Medulla oblongata (tissue), 1 donor: ENCODE measurements around the gene RNF150.
A peak's percentile ranks its signal among the peaks of the same experiment; 100 is the strongest.

Experiments
- DNase-seq: peaks from one replicate; pipeline ENCODE4 v3.0.0-alpha.2; 2015; ENCODE audit errors: extremely low spot score

RNF150 gene

DNA sequence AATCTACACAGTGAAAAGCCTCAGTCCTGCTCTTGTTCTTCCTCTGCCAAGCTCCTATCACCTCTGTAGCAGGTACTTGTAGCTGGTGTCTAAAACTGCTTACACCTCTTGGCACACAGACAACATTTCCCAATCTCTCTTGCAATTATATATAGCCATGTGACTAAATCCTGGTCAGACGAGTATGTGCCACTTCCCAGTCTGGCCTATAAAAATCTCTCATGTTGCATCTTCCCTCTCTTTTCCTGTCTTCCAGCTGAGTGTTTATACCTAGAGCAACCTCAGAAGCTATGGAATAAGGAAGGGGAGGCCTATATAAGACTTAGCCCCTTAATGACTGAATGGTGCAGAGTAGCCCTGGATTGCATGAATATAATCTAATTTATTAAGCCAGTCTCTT lies 105.8 kb downstream of the RNF150 start:
- DNase-seq = no peak

DNA sequence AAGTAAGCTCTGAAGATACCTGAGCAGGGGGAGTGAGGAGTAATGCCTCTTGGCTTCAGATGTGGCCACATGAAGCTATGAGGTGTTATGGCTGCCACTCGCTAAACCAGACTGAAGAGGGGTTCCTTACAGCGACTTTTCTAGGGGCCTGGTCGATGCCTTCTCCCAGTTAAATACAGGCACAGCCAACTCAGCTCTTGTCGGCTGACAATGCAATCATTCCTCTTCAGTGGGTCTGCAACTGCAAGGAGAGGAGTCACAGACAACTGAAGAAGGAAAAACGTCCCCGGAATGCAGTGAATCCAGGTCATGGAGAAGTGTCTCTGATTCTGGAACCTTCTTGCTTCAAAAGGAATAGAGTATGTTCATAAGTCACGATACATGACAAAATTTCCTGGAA lies 106.4 kb downstream of the RNF150 start:
- DNase-seq = no peak

DNA sequence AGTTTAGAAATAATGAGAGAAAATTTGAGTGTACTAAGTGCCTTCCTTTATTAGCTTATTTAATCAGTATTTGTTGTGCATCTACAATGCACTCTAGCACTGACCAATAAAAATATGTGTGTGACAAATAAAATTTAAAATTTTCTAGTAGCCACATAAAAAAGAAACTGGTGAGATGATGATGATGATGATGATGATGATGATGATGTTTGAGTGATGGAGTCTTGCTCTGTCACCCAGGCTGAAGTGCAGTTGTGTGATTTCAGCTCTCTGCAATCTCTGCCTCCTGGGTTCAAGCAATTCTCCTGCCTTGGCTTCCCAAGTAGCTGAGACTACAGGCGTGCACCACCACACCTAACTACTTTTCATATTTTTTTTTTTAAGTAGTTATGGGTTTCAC lies 110.2 kb downstream of the RNF150 start:
- no peak for DNase-seq

DNA sequence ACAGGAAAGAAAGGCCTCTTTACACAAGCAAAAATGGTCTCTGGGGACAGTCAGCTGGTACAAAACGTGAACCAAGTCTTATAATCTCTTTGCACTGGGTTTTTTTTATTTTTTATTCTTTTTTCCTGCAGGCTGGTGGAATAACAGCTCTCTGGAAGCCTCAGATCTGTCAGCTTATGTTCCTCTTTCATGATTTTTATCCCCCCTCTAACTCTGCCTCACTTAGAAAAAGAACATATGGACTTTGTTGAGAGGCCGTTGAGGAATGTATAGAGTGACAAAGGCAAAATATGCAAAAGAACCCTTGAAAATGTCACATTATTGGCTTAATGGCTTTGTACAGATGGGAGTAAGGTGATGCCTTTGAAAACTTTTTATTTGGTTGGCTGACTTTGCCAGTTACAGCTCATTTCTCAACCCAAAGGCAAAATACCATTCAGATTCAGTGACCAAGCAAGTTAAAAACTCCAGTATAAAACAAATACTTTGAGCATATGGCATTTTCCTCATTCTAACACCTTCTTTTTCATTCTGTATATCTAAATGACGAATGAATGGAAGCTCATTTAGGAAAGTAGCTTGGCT lies 111.1 kb downstream of the RNF150 start:
- DNase-seq = no peak

DNA sequence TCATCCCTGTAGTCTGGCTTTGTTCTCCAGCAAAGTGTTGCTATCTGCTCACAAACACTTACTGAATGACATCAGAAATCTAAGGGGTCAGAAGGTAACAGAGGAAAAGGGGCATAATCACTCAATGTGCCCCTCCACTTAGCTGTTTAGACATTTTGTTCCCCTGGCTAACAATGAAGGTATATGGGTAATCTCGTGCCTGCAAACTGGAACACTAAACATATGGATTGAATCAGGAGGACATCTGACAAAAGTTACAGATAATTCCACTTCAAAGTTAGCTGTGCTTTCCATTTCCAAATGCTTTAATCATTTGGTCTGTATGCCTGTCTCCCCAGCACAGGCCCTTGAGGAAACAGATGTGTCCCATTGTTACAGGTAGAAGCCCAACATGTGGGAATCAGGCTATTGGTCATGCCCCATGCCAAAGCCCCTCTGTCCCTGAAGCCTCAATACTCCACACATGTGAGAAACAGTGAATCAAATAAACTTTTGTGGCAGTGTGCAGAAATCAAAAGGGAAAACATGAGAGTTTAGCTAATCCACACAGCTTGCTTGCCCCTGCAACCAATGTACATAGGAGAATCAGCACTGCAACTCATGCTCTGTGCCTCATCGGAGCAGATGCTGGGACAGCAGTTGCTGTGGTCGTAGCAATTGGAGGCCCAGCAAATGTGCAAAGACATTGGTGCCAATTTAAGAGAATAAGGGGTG lies 111.7 kb downstream of the RNF150 start:
- DNase-seq = no peak

DNA sequence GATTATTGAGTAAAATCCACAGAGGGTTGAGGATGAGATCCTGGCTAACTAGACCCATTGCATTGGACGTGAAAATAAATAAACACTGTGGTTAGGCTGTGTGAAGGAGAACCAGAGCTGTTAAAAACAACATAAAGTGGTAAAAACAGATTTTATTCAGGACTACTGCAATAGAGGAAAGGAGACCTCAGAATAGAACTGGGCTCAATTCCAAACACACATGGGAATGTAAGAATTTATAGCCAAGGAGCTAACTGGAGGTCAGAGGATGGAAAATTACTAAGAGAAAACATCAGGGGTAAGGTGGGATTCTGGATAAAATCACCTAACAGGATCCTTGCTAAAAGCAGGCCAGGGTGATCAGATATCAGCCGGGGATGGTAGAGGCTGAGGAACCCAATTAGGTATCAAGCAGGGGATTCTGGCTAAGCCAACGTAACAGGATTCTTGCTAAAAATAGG lies 112.4 kb downstream of the RNF150 start:
- DNase-seq = no peak

DNA sequence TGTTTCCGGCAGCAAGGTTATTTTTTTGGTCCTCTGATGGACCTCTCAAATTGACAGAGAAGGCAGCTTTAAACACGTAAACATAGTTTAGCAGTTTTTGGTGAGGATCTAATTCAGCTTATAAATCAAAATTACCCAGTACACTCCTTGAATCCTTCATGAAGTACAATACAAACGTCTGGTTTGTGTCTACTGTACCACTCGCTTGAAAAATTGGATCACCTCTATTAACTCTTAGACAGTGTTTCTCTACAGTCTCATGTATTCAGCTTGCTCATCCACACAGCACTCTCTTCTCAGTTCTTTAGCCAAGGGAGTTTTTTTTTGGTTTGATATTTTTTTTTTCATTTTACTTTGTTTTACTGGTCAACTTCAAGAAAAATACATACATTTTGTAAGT lies 113.5 kb downstream of the RNF150 start:
- no peak for DNase-seq

DNA sequence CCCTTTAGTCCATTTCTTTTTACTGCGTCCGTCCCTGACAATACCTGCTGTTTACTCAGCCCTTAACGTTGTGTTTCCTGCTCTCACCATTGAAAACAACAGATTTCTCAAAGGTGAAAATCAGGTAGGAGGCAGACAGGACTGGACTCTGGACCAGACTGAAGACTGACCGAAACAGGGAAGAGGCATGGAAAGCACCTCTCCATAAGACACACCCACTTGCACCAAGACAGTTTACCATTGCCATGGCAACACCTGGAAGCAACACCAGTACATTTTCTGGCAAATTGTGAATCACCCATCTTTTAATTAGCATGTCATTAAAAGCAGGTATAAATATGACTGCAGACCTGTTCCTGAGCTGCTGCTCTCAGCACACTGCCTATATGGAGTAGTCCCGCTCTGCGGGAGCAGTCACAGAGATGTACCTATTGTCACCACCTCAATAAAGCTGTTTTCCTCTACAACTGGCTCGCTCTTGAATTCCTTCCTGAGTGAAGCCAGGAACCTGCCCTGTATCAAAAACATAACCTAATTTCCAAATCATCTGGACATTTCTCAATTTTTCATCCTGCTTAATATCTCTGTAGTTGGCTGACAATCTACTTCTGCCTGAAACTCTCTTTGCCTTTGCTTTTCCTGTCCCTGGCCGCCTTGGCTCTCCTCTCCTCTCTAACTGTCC lies 117.0 kb downstream of the RNF150 start:
- DNase-seq = no peak

DNA sequence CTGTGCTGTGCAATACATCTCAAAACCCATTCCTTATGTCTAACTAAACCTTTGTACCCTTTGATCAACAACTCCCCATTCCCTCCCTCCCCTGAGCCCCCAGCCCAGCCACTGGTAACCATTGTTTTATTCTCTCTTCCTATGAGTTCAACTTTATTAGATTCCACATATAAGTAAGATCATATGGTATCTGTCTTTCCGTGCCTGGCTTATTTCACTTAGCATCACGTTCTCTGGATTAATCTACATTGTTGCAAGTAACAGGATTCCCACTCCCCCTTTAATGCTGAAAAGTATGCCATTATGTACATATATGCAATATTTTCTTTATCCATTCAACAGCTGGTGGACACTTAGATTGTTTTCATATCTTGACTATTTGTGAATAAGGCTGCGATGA lies 119.4 kb downstream of the RNF150 start:
- no peak for DNase-seq

DNA sequence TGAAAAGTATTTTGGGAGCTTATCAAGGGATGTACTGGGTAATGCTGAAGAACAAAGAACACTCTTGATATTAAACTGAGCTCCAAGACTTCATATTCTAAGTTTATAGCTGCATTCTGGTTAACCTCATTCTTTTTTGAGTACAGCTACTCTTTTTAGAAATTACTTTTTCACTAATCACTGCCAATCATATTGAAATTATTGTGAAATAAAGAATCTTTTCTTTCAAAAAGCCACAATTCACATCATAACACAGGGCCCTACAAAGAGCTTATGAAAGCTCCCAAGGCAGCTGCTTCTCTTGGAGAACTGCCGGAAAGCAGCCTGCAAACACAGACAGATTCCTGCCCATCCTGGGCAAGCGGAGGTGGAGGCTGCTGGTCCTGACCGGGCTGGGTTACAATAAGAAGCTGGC lies 121.4 kb downstream of the RNF150 start:
- peak; percentile 71 for DNase-seq

DNA sequence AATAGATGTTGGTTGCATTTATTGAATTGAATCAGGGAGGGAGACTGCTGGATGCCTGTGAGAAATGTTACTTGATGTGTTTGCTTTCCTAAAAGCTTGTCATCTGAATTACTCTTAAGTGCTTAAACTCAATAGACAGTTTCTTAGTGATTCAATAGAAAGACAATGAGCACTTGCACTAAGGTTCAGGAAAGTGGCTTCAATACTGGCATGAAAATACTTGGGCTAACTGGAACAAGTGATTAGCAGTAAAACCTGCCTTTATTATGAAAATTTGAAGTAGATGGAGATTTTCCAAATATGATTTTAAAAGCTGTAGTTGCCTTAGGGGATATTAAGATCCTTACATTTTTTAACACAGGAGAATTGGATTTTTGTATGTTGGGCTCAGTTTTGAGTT lies 123.3 kb downstream of the RNF150 start:
- DNase-seq = peak; percentile 18

DNA sequence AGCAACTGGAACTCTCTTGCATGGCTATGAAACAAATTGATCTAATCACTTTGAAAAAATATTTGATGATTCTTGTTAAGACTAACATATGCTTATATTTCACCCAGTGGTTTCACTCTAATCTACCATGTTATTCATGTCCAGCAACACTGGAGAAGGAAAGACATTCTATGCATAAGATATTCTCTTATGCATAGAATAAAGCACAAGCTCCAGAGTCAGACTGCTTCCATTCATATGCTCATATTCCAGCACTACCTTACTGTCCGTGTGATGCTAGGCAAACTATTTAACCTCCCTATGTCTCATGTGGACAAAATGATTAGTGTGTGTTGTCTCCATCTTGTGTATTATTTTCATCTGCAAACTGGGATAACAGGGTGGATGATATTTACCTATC lies 124.1 kb downstream of the RNF150 start:
- no peak for DNase-seq

DNA sequence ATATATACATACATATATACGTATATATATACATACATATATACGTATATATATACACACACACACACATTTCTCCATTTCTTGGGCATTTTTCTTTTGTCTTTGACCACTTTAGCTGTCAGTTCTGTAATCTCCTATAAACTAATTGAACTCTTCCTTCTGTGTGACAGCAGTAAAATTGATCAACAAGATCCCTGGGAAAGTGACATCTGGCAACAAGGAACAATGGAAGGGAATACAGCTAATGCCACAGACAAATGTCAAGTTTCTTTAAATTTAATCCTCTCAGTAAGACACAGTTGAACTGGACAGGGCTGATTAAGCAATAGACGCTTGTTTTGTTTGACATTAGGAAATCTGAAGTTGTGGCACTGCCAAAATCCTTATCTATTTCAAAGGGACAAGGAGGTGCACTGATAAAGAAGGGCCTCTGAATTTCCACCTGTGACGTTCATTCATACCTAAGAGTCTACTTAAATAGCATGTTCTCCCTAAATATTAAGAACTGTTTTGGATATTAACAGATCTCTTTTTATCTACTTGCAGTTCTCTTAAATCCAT lies 126.9 kb downstream of the RNF150 start:
- no peak for DNase-seq

DNA sequence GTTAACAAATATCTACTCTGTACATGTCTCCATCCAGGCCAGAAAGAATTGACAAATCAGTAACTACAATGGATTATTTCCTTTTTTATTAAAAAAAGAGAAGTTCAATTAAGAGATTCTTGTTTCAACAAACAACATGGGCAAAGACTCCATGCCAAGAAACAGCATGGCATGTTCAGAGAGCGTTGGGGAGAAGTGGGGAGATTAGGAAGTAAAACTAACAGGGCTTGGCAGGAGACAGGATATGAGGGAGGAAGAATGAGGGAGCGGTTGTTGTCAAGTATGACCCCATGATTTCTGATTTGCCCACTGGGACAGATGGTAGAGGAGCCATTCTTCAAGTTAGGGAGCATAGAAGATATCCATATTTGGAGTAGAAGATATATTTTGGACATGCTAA lies 128.4 kb downstream of the RNF150 start:
- DNase-seq = no peak

DNA sequence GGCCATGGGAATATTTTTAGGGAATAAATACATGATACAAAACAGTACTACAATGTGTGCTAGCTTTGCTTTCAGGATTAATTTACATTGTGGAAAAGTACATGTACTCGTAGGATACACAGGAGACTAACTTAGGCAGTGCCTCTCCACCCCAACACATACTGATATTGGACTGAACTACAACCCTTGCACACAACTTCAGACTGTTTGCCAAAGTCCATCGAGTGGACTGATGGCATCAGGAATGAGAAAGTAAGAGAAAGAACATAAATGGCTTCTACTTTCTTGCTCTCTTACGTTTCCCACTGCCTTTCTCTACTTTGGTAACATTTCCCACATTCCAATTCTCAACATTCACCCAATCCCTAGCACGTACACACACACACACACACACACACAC lies 130.1 kb downstream of the RNF150 start:
- no peak for DNase-seq

DNA sequence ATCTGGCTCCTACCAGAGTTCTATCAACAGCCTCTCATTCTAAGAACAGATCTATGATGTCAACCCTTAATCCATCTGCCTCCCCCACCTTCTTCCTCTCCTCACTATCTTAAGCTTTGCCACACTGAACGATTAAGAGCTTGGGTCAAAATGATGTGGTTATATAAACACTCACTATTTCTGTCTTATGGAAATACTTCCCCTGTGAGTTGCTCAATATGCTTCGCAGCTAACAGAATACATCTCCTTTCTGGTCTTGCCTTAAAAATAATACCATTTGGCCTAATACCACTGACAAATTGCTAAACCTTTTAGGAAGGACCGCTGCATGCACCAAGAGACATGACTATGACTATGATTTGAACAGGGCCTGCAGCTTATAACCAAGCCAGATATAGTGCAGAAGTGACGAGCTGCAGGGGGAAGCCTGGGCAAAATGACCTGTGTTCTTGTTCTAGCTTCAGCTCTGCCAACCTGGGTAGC lies 130.9 kb downstream of the RNF150 start:
- DNase-seq = no peak

DNA sequence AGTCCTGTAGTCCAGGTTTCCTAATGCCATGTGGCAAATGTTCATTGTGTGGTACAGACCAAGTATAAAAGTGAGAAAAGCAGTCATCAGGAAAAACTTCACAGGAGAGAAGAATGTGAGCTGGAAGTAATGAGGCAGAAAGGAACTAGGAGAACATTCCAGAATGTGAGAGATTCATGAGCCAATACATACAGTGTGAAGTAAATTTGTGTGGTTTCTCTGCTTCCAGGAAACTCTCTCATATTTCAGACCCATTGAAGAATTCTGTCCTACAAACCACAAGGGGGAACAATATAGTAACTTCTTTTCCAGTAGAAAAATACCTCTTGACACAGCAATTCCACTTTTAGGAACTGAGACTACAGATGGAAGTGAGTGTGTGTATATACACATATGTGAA lies 136.5 kb downstream of the RNF150 start:
- peak; percentile 7 for DNase-seq

DNA sequence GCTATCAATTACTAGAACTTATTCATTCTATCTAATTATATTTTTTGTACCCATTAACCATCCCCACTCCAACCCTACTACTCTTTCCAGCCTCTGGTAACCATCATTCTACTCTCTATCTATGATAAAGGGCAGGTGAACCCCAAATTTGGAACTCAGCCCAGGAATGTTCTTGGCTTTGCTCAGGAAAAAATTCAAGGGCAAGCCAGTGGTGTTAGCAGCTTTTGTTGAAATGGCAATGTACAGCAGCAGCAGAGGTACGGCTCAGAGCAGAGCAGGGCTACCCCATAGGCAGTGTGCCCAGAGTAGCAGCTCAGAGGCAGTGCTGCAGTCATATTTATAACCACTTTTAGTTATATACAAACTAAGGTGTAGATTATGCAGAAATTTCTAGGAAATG lies 138.2 kb downstream of the RNF150 start:
- no peak for DNase-seq

DNA sequence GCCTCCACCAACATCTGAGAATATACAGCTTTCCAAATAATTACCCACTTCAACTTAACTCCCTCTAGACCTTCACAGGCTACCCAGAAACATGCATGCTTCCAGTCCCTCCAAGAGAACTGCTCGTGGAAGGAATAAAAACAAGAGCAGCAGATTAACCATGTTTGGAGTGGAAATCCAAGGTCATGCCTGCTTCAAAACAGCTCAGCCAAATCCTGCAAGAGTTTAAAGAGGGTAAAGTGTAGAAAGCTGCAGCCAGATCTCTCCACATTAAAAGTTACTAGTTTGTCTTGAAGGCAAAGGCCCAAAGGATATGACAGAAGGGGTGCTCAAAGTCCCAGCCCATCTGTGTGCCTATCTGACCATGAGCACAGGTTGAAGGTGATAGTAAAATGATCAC lies 139.3 kb downstream of the RNF150 start:
- DNase-seq = no peak

DNA sequence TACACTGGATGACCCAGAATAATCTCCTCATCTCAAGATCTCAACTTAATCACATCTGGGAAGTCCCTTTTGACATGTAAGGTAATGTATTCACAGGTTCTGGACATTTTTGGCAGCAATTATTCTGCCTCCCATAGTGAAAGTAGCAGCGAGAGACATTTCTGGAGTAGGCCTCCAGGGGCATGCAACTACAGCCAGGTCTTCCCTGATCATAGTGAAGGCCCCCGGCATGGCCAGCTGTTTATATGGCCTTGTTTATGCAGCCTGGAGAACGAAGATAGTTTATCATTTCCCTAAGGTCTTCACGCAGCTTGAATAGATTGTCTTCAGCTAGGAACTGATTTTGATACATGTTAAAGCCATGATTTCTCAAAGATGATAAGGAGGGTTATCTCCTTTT lies 139.9 kb downstream of the RNF150 start:
- no peak for DNase-seq

DNA sequence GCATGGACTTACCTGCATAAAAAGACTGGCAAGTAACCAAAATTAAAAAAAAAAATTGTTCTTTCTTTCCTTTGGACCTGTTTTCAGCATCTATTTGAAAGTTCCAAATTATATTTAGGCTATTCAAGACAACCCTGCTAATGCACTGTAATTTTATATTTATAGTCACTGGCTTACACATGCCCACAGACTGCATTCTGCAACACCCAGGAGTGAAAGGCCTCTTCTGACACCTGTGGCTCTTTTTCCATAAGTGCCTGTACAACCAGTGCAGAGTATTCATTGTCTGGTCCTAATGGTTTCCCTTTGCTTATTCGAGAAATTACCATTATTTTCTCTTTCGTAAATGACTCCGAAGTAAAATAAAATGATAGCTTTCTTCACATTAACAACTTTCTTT lies 143.3 kb downstream of the RNF150 start:
- DNase-seq = no peak

DNA sequence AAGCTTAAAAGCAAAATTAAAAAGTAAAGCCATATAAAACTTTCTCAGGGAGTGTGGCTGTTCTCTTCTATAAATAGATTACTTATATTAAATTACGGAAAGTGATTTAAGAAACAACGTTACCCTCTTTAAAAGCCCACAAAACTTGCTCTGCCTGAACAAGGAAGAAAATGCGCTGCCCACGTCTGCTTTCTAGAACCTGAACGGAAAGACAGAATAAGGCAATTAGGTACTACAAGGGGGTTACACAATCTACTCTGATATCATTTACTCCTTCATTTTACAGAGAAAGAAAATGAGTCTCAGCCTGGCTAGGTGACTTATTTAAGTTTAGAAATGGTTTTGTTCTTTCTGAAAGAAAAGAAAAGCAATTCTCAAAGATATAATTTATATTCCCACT lies 147.2 kb downstream of the RNF150 start:
- no peak for DNase-seq
